Adipose tissue (tissue), 3 donors: ENCODE results near the gene RBMS2. TPM values are rescaled to one million over a fixed set of nuclear protein-coding genes. Genes with fewer than 3 reads are reported as not detected.
"Not testable (repeated sequence)": the region's sequence is repeated elsewhere in the genome, so short reads cannot be mapped to it uniquely, and the experiment has no call there.

Experiments used
- H3K27ac ChIP-seq: one replicate; pipeline ENCODE4 v1.5.1; 2013; ENCODE audit warnings: low read depth, low read length
- WGBS, 3 donors: extraction: QIAGEN DNeasy Blood & Tissue Kit; methylation state at CpG; one replicate each; pipeline ENCODE4 v1.1.7; 2013; 5-methylcytosine and 5-hydroxymethylcytosine counted together
- polyA plus RNA-seq, 3 donors: library from polyadenylated mRNA; stranded (reverse); fragments of 200-250 nt; gene quantifications; one replicate each; pipeline ENCODE4 v1.2.3, GENCODE V29; 2013
- donor health status: healthy with polysubstance abuse.
- donor health status: Bipolar disorder and iron deficiency.
- donor health status: healthy.

RBMS2 gene
- 10 to 100 TPM in 2 of 3 donors, 1 to 10 TPM in 1; 3.3 to 24.4 (median 12.6) TPM for polyA plus RNA-seq

GRCh38 chr12:56521590-56522371, at the start of gene RBMS2:
RBMS2 (plus strand) TSS chr12:56521820; CDS start chr12:56522024, 204 bp downstream.
- H3K27ac ChIP-seq, result peak within 1 kb of the TSS; percentile 72
- WGBS, 3 donors, result 1 to 2% (median 2%) methylated on average over 14 to 15 of the region's 15 CpGs

DNA sequence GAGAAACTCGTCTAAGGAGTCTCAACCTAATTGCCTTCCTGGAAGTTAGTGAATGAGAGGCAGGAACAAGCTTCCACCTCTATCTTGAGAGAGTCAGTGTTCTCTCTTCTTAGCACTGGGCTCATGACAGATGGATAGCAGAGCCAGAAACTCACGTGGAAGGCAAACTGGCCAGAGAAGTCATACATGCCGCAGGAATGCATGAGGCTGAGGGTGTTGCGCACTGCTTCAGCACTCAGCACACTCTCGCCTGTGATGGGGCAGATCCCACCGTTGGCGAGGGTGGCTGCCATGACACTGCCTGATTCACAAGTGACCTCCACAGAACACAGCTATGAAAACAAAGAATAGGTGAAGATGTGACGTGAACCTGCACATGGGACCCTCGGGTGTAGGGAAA, 47.2 kb upstream of the RBMS2 start:
- WGBS, 3 donors, result 93 to 96% (median 95%) methylated on average over 9 of the region's 9 CpGs

DNA sequence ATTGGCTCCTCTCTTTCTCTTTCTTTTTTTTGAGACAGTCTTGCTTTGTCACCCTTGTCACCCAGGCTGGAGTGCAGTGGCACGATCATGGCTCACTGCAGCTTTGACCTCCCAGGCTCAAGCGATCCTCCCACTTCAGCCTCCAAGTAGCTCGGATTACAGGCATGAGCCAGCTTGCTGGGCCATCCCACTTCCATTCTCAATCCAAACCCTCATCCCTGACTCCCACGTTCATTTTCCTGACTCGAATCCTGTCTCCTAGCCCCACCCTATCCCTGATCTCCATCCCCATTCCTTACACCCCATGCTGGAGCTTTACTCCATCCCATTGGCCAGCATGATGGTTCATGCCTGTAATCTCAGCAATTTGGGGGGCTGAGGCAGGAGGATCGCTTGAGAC, 45.5 kb upstream of the RBMS2 start:
- 78 to 98% (median 82%) methylated on average over 6 of the region's 6 CpGs for WGBS, 3 donors
- no peak overlapping the region for H3K27ac ChIP-seq

More for the DNA sequence above, 47.2 kb upstream of the RBMS2 start:
- H3K27ac ChIP-seq, result no peak overlapping the region

DNA sequence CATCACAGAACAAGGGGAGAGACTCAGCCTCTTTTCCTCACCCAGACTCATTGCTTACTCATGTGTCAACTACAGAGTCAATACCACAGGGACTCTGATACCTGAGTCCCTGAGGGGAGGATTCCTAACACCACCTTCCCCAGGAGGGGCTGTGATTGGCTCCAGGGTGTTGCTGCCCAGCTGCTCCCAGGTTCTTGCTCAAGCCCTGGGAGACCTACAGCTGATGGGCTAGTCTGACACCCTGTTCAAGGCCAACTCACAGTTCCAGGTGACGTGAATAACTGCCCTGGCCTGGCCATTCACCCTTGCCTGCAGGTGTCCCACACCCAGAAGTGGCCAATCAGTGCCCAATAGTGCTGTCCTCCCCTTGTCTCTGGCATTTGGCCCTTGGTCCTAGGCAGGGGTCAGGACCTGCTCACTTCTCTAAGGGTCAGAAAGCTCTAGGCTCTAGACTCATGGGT, 44.6 kb upstream of the RBMS2 start:
- H3K27ac ChIP-seq, result no peak overlapping the region
- 38 to 95% (median 90%) methylated on average over 1 of the region's 1 CpG for WGBS, 3 donors

DNA sequence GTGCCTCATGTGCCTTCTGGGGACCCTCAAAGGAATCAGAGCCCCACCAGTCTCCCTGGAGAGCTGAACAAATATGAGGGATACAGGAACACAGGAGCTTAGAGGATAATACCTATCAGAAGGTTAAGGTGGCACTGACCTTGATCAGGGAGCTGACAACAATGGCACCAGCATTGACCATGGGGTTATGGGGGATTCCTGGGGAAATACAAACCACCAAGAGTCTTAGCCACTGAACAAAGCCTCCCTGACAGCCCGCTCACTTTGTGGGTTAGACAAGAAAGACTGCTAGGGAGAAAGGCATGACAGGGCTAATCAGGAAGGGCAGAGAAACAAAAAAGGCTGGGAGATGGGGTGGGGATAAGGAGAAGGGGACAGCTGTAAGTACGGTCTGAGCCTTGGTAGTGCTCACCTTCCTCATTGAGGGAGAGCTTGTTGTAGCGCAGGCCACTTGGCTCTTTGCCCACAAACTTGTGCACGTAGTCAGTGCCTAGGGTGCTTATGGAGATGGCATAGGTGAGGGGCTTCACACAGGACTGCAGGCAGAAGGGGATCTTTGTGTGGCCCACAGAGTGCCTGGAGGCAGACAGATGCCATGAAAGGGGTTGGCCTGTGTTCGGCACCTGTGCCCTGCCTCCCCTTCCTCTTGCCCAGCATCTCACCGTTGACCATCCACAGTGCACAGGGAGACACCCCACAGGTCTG, 43.9 kb upstream of the RBMS2 start:
- WGBS, 3 donors, result 80 to 89% (median 86%) methylated on average over 6 of the region's 6 CpGs

GRCh38 chr12:56479625-56480024, 42.0 kb upstream of the RBMS2 start:
- 97 to 98% (median 98%) methylated on average over 7 of the region's 7 CpGs for WGBS, 3 donors
- no peak overlapping the region for H3K27ac ChIP-seq

More for the DNA sequence above, 43.9 kb upstream of the RBMS2 start:
- no peak overlapping the region for H3K27ac ChIP-seq

DNA sequence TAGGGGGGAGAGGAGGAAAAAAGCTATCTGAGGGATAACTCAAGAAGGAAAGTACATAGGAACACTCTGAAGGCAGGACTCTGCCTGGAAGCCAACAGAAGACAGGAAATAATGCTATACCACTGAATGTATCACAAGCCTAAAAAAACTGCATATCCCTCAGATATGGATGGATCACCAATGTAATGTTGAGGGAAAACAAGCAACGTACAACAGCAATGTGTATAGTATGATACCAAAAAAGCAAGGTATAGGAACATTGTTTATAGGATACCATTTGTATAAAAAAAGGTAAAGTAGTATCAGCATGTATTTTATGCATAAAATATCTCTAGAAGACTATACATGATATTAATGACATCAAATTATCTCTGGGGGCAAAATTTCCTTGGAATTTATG, 37.1 kb upstream of the RBMS2 start:
- H3K27ac ChIP-seq, result no peak overlapping the region
- WGBS, 3 donors, result 79 to 91% (median 85%) methylated on average over 1 of the region's 1 CpG

- H3K27ac ChIP-seq, result no peak overlapping the region
- 81 to 86% (median 81%) methylated on average over 12 of the region's 12 CpGs for WGBS, 3 donors
Observed at GRCh38 chr12:56486694-56487093, 34.9 kb upstream of the RBMS2 start.

- 2 to 6% (median 4%) methylated on average over 41 to 44 of the region's 44 CpGs for WGBS, 3 donors
Observed at GRCh38 chr12:56487448-56488040, 34.1 kb upstream of the RBMS2 start.

DNA sequence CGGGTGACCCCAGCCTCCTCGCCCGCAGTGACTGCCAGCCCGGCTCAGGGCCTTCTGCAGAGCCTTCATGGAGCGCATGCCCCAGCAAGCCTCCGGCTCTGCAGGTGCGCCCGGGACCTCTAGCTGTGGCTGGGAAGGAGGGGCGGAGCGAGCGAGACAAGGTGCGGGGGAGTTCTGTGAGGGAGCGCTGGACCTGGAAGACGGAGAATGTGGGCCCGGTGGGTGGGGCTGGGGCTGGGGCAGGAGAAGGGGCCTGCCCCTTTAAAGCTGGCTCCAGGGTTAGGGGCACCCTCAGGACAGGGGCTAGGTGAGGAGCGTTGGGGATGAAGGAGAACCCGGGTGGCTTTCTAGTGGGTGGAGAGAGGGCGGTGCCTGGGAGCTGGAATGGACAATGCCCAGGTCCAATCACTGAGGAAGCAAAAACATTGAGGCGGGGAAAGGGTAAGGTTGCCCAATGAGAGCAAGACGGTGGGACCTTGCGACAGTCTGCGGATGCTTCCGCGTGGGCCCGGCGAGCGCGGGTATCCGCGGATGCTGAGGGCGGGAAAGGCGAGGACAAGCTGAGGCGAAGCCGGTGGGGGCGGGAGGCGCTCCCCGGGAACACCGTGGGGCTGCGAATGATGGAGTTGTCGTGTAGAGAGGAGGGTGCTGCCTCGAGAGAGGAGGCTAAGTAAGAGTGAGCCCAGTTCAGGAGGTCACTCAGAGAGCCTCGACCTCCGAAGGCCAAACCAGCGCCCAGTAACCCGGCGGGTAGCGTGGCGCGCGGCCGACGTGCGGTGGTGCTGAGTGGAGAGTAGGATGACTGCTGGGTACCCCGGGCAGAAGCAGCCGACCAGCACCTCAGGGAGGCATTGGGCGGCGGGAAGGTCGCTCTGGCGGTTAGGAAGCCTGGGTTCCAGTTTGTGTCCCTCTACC, 33.3 kb upstream of the RBMS2 start, which contains the start of gene GLS2:
Gene GLS2, minus strand, starts transcription at position 121 of the 915 bp plus-strand sequence. Its CDS starts 43 bp downstream, at position 78.
- 13 to 18% (median 17%) methylated on average over 52 to 59 of the region's 59 CpGs for WGBS, 3 donors
- H3K27ac ChIP-seq, result no peak within 1 kb of the TSS

More at GRCh38 chr12:56487448-56488040, 34.1 kb upstream of the RBMS2 start:
- no peak overlapping the region for H3K27ac ChIP-seq

DNA sequence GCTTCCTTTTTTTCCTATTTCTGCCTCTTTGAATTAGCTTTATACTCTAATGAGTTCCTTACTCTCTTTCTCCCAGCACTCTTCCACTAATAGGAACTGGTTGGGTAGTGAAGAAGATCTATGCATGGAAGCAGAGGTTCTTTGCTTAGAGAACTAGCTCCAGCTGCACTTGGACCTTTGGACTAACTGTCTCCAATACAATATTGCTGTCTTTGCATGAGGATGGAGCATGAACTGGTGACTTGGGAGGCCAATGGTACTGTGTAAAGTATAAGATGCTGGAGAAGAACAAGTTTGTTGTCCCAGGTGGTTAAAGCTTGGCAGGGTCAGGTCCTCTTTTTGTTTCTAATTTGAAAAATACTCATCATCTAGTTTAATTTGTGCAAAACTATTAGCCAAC, 31.3 kb upstream of the RBMS2 start:
- no peak overlapping the region for H3K27ac ChIP-seq

GRCh38 chr12:56493409-56494105, 28.1 kb upstream of the RBMS2 start:
- H3K27ac ChIP-seq, result not testable (repeated sequence)
- 87 to 91% (median 90%) methylated on average over 26 to 31 of the region's 31 CpGs for WGBS, 3 donors

DNA sequence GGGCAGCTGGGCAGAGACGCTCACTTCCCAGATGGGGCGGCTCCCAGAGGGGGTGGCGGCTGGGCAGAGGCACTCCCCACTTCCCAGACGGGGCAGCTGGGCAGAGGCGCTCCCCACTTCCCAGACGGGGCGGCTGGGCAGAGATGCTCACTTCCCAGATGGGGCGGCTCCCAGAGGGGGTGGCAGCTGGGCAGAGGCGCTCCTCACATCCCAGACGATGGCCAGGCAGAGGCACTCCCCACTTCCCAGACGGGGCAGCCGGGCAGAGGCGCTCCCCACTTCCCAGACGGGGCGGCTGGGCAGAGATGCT, 27.6 kb upstream of the RBMS2 start:
- 92 to 97% (median 93%) methylated on average over 12 to 15 of the region's 15 CpGs for WGBS, 3 donors
- not testable (repeated sequence) for H3K27ac ChIP-seq

- H3K27ac ChIP-seq, result not testable (repeated sequence)
- WGBS, 3 donors, result 92 to 96% (median 96%) methylated on average over 22 to 27 of the region's 27 CpGs
Observed at GRCh38 chr12:56494481-56494880, 27.1 kb upstream of the RBMS2 start.

DNA sequence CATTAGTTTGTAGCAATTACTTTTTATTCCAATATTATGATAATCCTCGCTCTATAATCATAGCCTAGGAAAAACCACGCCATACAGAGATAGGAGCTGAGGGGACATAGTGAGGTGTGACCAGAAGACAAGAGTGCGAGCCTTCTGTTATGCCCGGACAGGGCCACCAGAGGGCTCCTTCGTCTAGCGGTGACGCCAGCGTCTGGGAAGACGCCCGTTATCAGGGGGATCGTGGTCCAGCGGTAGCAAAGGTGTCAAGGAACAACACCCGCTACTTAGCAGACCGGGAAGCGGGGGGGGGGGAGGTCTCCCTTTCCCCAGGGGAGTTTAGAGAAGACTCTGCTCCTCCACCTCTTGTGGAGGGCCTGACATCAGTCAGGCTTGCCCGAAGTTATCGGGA, 24.9 kb upstream of the RBMS2 start:
- H3K27ac ChIP-seq, result not testable (repeated sequence)
- 2 to 12% (median 12%) methylated on average over 13 to 17 of the region's 17 CpGs for WGBS, 3 donors

- 65 to 86% (median 82%) methylated on average over 14 of the region's 14 CpGs for WGBS, 3 donors
- not testable (repeated sequence) for H3K27ac ChIP-seq
Observed at GRCh38 chr12:56498126-56498902, 23.3 kb upstream of the RBMS2 start.

DNA sequence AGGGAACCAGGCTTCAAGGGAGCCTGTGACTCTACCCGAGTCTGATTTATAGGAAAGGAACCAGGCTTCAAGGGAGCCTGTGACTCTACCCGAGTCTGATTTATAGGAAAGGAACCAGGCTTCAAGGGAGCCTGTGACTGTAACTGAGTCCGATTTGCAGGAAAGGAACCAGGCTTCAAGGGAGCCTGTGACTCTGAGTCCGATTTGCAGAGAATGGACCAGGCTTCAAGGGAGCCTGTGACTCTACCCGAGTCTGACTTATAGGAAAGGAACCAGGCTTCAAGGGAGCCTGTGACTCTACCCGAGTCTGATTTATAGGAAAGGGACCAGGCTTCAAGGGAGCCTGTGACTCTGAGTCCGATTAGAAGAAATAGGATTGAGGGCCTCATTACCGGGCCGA, 22.2 kb upstream of the RBMS2 start:
- not testable (repeated sequence) for H3K27ac ChIP-seq
- WGBS, 3 donors, result 73 to 85% (median 80%) methylated on average over 9 of the region's 9 CpGs
